ENCODE measurements around the gene GAS7. TPM values are rescaled to one million over a fixed set of nuclear protein-coding genes. Genes with fewer than 3 reads are reported as not detected.

The GAS7 gene
- total RNA-seq, 1 donor from 2014 or later: 2.0 TPM

- H3K9me3 Mint-ChIP-seq (ENCODE audit: unreplicated experiment): peaks cover under 1% of the 10 kb centered on the region
- DNase-seq: no peak
- no peak for TF ChIP-seq CTCF (IDR thresholded peaks at IDR 0.05; ENCODE audit: partially characterized antibody, unreplicated experiment)
- no peaks in the 10 kb centered on the region for H3K4me1 Mint-ChIP-seq (ENCODE audit: low read depth, unreplicated experiment)
- H3K27ac Mint-ChIP-seq (ENCODE audit: unreplicated experiment): no peak overlapping the region
- peaks cover 3% of the 10 kb centered on the region for H3K36me3 Mint-ChIP-seq (ENCODE audit: unreplicated experiment)
- no peak overlapping the region for H3K4me3 Mint-ChIP-seq (ENCODE audit: unreplicated experiment)
- peaks cover 5% of the 10 kb centered on the region for H3K27me3 Mint-ChIP-seq (ENCODE audit: unreplicated experiment)
Observed at GRCh38 chr17:10050597-10051101, 147.8 kb downstream of the GAS7 start.

- TF ChIP-seq CTCF (IDR thresholded peaks at IDR 0.05; ENCODE audit: partially characterized antibody, unreplicated experiment): no peak
- Mint-ChIP-seq H3K4me1 (ENCODE audit: low read depth, unreplicated experiment) (no peaks in the 10 kb centered on the region), H3K27me3 (ENCODE audit: unreplicated experiment) (peaks cover 3% of the 10 kb centered on the region), H3K4me3 (ENCODE audit: unreplicated experiment) (no peak overlapping the region), H3K9me3 (ENCODE audit: unreplicated experiment) (no peaks in the 10 kb centered on the region), H3K36me3 (ENCODE audit: unreplicated experiment) (no peaks in the 10 kb centered on the region), H3K27ac (ENCODE audit: unreplicated experiment) (no peak overlapping the region)
- DNase-seq: no peak
Observed at GRCh38 chr17:10048629-10049350, 149.6 kb downstream of the GAS7 start.

GRCh38 chr17:10046786-10047785, 151.3 kb downstream of the GAS7 start:
- H3K4me3 Mint-ChIP-seq (ENCODE audit: unreplicated experiment): no peak overlapping the region
- no peak for DNase-seq
- no peak for TF ChIP-seq CTCF (IDR thresholded peaks at IDR 0.05; ENCODE audit: partially characterized antibody, unreplicated experiment)
- H3K36me3 Mint-ChIP-seq (ENCODE audit: unreplicated experiment): no peaks in the 10 kb centered on the region
- no peak overlapping the region for H3K27ac Mint-ChIP-seq (ENCODE audit: unreplicated experiment)
- no peaks in the 10 kb centered on the region for H3K9me3 Mint-ChIP-seq (ENCODE audit: unreplicated experiment)
- no peaks in the 10 kb centered on the region for H3K4me1 Mint-ChIP-seq (ENCODE audit: low read depth, unreplicated experiment)
- H3K27me3 Mint-ChIP-seq (ENCODE audit: unreplicated experiment): peaks cover 1% of the 10 kb centered on the region

DNA sequence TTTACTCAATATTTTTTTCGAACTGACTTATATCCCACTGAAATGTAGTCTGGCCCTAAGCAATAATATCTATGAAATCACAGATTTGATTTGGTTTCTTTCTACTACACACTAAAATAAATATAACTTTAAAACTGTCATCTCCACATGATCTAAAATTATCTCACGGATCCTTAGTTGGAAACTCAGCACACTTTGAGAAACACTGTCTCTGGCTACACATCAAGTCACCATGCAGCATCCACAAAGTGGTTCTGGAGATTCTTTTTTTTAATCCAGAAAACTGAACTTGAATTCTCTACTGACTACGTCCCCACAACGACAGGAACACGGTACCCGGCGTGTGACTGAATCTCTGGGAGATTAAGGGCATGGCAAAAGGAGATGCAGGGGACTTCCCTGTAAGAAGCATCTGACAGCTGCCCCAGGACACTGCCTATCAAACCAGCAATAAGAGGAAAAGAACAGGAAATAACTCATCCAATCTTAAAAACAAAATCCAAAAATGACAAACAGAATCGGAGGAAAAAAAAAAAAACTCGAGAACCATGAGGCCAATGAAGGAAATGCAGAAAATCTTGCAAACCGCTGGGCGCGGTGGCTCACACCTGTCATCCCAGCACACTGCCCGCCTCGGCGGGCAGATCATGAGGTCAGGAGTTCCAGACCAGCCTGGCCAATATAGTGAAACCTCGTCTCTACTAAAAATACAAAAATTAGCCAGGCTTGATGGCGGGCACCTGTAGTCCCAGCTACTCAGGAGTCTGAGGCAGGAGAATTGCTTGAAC, 152.3 kb downstream of the GAS7 start:
- Mint-ChIP-seq H3K36me3 (ENCODE audit: unreplicated experiment) (no peaks in the 10 kb centered on the region), H3K4me1 (ENCODE audit: low read depth, unreplicated experiment) (no peaks in the 10 kb centered on the region)

More for the DNA sequence above, 152.3 kb downstream of the GAS7 start:
- Mint-ChIP-seq H3K27ac (ENCODE audit: unreplicated experiment) (no peak overlapping the region), H3K9me3 (ENCODE audit: unreplicated experiment) (no peaks in the 10 kb centered on the region), H3K4me3 (ENCODE audit: unreplicated experiment) (no peak overlapping the region), H3K27me3 (ENCODE audit: unreplicated experiment) (peaks cover 1% of the 10 kb centered on the region)
- no peak for DNase-seq
- no peak for TF ChIP-seq CTCF (IDR thresholded peaks at IDR 0.05; ENCODE audit: partially characterized antibody, unreplicated experiment)

Data from glutamatergic neuron (in vitro differentiated cells).